ENCODE results near the gene PRICKLE1.

DNA sequence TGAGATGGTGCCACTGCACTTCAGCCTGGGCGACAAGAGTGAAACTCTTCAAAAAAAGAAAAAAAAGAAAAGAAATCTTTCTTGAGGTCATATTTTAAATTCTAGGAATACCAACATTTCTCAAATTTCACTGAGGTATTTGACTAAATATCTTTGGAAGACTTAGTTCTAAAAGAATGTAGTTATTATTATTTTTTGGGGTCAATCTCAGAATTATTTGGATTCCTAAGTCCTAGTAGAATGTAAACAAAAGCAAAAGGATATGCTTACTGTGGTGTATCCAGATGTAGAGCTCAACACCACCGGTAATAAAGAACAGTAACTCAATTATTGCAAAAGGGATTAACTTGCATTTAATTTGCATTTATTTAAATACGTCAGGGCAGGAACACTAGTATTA is 25.0 kb downstream of the PRICKLE1 start:
- TF ChIP-seq, protein P1, sequence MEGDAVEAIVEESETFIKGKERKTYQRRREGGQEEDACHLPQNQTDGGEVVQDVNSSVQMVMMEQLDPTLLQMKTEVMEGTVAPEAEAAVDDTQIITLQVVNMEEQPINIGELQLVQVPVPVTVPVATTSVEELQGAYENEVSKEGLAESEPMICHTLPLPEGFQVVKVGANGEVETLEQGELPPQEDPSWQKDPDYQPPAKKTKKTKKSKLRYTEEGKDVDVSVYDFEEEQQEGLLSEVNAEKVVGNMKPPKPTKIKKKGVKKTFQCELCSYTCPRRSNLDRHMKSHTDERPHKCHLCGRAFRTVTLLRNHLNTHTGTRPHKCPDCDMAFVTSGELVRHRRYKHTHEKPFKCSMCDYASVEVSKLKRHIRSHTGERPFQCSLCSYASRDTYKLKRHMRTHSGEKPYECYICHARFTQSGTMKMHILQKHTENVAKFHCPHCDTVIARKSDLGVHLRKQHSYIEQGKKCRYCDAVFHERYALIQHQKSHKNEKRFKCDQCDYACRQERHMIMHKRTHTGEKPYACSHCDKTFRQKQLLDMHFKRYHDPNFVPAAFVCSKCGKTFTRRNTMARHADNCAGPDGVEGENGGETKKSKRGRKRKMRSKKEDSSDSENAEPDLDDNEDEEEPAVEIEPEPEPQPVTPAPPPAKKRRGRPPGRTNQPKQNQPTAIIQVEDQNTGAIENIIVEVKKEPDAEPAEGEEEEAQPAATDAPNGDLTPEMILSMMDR (conservative IDR thresholded peaks at IDR 0.05; ENCODE audit: low read depth, low read length), result no peak
- no peak for TF ChIP-seq POLR2A (IDR thresholded peaks at IDR 0.05; ENCODE audit: low read depth, low read length)
- TF ChIP-seq CEBPB (IDR thresholded peaks at IDR 0.05; ENCODE audit: low read depth, low read length), result no peak
- TF ChIP-seq BHLHE40 (IDR thresholded peaks at IDR 0.05; ENCODE audit: low read depth, low read length), result no peak
- TF ChIP-seq MAZ (IDR thresholded peaks at IDR 0.05; ENCODE audit: borderline replicate concordance, low read depth, low read length), result no peak
- TF ChIP-seq RCOR1 (IDR thresholded peaks at IDR 0.05; ENCODE audit: insufficient replicate concordance, low read length), result no peak
- no peak for TF ChIP-seq FOS (IDR thresholded peaks at IDR 0.05; ENCODE audit: low read depth, low read length)
